Measurements from ENCODE around the gene NOX3.

Gene NOX3

DNA sequence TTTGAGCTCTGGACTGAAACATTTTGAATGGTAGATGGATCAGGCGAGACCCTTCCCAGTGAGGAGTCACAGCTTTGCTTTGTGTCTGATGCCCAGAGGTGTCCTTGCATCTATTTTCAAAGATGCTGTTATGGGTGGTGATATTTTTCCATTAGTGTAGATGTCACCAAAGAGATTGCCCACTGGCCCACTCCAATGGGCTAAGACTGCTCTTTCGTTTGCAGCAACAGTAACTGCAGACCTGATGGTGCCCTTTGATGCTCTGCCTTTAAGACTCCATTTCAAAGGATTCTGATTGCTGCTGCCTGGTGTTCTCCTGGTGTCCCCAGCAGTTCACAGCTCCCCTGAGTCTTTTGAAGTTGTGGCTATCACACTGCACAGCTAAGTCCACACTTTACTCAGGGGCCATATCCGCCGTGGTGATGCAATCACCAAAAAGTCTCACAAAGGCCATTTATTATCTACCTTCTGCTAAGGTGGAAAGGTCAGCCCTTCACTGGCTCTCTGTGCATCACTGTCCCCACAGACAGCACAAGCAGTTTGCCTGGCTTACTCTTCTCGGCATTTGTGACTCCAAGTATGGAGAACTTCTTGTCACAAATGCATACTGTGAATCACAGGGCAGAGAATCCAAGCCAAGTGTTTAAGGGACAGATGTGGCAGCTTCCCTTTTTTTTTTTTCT, 56.4 kb downstream of the NOX3 start:
- DNase-seq: no peak

DNA sequence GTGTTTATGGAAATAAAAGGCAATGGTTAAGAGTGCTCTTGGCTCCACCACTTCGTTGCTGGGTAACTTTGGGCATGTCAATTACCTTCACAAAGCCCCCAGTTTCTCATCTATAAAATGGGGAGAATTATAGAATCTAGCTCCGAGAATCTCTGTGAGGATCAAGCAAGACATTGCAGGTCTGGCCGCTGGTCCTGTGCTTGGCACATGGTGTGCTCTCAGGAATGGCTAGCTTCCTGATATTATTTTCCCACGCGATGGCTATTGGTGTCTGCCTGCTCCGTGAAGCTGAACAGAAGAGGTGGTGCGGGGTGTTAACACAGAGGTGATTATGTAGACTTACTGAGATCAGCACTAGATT, 57.0 kb downstream of the NOX3 start:
- no peak for DNase-seq

DNA sequence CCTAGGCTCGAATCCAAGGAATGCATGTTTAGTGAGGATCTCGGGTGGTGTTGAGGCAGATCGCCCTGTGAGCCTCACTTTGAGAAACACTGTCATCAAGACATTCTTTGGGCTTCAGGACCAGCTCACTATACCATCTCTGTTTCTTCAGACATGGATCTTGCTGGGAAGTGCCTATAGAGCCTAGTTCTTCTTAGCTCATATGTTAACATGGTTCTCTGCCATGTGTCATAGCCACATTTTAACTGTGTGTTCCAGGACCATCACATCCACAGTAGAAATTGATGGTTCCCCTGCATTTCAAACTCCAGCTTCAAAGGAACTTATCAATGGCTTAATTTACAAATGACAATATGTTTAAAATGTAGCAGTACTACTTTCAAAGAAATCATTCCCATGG, 57.4 kb downstream of the NOX3 start:
- no peak for DNase-seq

DNA sequence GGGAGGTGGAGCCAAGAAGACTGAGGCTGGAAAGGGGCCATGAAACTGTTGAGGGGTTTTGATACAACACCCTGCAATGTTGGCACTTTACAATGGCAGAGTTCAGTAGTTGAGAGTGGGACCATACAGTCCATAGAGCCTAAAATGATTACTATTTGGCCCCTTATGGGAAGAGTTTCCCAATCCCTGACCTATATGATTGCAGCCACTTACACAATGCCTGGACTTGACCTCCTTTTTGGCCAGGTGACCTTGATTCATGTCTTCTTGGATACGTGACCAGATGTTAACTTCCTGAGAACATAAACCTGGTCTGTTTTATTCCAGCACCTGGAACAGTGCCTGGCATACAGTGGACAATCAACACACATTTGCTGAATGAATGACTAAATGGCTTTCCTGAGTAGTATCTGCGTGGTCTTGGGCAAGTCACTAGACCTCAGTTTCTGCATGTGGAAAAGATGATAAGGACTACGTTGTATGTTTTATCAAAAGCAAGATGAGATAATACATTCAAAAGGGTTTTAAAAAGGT, 58.4 kb downstream of the NOX3 start:
- DNase-seq: no peak

DNA sequence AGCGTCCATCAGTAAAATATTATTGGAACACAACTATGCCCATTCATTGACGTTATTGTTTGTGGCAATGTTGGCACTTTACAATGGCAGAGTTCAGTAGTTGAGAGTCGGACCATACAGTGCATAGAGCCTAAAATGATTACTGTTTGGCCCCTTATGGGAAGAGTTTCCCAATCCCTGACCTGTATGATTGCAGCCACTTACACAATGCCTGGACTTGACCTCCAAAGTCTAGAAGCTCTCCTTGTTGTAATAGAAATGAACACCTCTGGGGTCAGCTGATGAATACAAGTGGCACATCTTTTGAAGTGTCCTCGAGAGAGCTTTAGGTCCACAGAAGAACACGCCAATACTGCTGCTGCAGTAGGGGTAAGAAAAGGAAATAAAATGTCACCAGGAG, 59.0 kb downstream of the NOX3 start:
- no peak for DNase-seq

DNA sequence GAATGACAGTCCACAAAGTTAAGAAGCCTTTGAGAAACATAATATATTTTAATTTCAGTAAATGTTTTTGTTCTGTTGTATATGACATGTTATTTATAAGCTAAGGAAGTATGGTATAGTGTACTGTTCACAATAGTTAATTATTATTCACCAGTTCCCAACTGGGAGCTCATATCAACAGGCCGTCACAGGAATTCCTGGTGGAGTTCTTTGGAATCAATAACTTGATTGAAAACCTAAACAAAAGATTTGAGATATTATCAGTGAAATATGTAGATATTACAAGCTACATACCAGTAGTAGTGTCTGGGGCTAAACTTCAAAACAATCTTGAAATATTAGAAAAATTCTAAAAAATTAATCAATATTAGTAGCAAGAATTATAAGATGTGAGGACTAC, 60.3 kb downstream of the NOX3 start:
- DNase-seq: no peak

DNA sequence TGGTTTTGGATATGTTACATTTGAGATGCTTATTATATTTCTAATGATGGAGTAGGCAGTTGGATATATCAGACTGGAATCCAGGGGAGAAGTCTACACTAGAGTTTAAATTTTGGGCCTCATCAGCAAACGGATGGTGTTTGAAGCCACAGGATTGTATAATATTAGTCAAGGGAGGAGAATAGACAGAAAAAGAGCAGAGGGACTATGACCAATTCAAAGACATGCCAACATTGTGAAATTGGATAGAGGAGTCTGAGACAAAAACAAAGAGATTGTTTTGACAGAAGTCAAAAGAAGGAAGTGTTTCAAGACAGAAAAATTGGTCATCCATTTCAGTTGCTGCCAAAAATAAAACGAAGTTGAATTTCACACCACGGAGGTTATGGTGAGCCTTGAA, 66.5 kb downstream of the NOX3 start:
- no peak for DNase-seq

DNA sequence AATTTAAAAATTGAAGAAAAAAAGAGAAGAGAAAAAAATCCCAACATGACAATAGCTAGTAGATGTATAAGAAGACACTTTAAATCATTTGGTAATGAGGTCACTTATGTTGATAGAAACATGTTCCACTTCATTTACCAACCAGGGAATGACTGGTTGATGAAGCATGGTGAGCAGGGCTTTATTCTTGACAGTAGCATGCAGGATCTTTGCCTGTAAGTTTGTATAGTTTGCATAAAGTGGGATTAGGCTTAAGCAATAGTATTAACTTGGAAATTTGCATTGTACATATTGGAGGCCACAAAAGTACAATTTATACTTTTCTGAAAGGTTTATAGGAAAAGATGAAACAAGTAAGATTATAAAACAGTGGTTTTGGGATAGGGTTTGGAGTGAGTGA, 67.0 kb downstream of the NOX3 start:
- DNase-seq: no peak

DNA sequence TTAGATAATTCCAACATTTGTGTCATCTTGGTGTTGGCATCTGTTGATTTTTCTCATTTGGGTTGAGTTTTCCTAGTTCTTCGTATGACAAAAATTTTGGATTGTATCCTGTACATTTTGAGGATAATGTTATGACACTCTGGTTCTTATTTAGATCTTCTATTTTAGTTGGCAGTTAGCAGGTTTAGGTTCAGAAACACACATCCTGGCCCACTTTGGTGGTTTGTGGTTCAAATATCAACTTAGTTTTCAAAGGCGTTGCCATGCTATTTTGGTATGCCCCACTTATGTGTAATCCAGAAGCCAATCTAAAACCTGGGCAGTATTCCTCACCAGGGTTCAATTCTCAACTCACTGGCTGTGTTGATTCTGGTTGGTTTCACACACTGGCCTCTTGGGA, 68.2 kb downstream of the NOX3 start:
- DNase-seq: no peak

DNA sequence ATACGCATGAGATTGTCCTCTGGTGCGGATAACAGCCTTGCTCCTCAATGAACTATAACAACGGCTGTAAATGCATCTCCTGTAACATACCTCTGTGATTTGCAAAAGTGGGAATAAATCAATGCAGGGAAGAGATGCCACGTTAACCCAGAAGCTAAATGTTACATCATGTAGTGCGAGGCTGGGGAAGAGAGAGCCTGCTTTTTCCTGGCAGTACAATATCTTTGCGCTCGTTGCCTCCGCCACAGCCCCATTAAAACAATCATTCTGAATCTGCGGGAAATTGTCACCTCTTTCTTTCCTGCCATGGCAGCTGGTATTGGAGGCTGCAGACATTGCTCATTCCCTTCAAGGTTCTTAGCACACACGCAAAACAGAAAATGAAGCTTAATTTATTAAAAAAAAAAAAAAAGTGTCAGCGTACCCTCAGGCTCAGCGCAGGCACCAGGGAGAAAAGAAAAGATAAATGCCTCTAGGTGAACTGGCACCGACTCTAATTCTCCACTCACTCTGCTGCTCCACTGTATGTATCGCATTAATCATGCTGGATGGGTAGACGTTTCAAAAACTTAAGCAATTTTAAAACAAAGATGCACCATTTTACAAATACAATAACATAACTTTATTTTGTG, 71.2 kb downstream of the NOX3 start:
- no peak for DNase-seq

DNA sequence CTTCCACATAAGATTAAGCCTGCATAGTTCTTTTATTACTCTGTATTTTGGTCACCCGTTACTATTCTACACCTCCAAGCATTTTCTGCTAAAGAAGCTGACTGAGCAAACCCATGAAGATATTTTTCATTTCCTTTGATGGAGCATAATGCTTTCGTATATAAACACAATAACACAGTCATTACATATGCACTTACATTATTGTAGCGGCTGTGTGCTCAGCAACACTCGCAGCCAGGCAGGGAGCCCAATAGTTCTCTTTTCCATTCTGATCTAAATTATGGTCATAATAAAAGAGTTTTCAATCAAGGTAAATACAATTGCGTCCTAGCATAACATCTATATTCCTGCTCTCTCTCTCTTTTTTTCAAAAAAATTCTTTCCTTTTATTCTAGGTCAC, 71.7 kb downstream of the NOX3 start:
- no peak for DNase-seq

DNA sequence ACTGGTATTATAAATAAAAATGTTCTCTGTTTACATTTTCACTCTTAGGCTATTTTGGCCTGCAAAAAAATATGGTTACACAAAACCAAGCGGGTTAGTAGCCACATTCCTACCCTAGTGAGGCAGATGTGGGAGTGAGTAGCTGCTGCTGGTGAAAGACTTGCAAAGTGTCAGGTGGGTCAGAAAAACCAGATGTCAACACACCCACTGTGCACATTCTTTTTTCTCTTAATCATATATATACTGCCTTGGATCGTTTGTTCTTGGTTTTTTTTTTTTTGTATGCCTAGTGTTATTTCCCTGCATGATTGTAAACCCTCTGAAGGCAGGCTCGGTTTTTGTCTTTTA, 73.3 kb downstream of the NOX3 start:
- DNase-seq: no peak

DNA sequence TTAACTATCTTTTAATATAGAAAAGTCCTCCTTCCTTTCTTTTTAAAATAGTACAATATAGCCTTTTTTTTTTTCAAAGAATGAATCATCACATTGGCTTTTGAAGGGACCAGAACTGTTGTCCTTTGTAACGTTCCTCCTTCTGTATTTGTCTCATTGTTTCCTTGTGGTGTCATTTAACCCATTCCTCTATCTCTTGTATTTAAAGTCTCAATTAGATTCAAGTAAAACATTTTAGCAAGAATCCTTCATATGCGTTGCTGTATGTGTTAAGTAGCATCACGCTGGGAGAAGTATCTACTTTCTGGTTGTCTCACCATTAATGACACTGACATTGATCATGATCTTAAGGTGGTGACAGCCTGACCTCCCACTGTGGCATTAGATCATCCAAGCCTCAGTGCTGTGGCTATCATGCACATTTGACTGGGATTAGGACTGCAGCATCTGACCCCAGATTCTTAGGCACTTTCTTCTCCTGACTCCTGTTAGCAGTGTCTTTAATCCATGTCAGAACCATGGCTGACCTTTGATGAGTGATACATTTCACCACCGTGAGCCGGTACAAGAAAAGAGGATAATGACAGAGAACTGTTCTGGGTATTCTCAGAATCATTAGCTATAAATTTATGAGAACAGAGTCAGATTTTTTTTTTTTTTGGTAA, 73.8 kb downstream of the NOX3 start:
- DNase-seq: no peak

DNA sequence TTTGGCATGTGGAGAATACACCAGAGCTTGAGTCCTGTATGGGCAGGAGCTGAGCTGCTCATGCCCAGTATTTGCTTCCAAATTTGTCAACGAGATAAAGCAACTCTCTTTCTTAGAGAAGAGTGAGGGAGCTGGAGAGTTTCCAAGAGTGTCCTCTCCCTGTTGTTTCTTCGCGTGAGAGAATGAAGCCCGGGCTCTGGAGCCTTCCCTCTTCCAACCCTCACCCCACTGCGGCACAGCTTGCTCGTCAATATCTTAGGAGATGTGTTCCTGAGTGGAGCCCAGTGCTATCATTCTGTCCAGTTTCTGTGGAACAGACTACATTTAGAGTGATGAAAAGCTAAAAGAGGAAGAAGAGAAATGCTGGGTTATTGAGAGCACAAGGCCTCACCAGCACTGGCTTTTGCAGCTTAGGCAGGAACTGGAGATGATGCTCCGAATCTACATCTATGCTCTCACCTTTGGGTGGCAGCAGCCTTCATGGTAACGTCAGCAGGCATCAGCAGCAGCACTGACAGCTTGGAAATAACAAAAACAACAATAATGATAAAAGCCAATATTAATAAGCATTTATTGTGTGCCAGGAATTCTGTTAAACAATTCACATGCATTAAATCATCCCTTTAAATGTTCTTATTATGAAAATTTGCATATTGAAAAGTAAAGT, 74.8 kb downstream of the NOX3 start:
- DNase-seq: no peak

DNA sequence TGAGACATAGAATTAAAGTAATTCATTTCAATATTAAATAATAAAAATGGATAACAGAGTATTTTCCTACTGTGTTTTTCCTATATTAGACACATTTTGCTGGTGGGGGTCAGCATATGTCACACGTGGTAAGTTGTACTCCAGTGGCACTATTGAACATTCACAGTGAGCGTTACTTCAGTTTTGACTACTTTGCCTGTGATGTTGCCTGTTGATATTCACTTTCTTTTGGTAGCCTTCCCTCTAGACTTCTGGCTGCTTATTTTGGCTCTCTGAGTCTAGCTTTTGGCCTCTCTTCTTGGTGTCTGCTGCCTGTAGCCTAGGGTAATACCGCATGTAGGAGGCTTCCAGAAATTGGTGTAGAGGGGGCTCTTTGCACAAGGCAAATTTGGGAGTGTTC, 76.9 kb downstream of the NOX3 start:
- DNase-seq: no peak

DNA sequence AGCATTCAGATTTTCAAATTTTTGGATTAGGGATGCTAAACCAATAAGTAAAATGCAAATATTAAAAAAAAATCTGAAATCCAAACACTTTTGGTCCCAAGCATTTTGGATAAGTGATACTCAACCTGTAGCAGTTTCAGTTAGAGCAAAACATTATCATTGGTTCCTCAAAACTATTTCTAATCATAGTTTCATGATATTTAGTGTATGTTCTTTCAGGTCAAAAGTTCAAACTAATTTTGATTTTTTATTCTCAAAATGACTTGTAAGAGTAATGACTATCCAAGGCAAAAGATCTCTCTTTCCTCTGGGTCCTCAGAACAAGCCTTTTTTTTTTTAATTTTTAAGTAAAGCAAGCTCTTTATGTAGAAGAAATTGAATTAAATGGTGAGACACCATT, 77.4 kb downstream of the NOX3 start:
- no peak for DNase-seq

DNA sequence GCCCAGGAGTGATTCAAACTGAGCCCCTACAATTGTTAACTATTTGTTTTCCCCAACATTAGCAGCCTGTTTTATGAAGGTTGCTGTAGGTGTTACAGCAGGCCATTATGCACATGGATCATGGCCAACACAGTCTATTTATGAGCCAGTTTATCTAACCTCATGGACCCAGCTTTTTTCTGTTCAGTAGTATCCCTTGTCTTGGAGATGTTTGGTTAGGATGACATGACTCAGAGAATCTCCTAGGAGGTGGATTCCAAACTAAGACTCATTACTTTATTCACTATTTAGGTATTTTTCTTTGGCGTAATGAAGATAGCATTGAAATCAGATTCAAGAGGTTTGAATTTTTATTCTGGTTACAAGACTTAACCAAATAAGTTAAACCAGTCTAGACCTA, 78.6 kb downstream of the NOX3 start:
- DNase-seq: no peak

DNA sequence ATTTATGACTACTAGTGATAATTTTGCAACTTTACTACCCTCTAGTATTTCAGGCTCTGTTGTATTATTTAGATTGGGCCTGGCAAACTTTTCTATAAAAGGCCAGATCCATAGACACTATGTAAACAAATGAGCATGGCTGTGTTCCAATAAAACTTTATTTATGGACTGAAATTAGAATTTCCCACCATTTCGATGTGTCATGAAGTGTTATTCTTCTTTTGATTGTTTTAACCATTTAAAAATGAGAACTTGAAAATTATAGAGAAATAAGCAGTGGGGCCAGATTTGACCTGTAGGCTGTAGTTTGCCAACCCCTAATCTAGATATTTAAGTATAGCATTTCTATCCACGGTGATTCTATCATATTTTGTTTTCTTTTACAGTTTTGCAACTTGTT, 79.8 kb downstream of the NOX3 start:
- no peak for DNase-seq

DNA sequence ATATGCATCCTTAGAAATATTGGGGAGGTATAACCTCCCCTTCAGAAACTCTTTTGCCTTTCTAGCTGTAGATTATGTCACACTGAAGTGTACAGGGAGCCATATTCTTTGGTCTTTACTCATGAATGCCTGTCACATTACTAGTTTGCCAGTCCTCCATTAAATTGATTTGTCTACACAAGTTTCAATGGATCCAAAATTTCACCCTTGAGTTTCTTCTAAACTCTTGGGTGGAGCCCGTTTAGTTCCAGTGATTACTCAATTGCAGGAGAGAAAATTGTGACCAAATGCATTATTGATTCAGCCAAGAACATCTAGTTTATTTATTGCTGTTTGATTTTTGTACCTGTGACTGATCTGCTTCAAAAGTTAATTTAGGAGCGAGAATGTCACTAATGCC, 81.0 kb downstream of the NOX3 start:
- DNase-seq: no peak

DNA sequence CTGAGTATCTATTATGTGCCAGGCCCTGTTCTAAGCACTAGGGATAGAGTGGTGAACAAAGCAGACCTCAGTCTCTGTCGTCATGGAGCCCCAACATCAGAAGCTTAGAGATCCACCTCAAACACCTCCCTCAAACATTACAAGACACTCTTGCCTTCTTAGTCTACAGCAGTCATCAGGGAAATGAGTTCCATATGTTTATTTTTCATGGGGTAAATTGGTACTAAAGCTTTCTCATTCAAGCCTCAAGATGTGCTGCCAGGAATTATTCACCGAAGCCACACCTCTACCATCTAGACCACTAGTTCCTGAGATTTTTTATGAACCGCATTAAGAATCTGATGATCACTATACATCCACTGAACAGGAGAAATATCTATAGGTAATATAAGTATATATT, 82.4 kb downstream of the NOX3 start:
- no peak for DNase-seq

DNA sequence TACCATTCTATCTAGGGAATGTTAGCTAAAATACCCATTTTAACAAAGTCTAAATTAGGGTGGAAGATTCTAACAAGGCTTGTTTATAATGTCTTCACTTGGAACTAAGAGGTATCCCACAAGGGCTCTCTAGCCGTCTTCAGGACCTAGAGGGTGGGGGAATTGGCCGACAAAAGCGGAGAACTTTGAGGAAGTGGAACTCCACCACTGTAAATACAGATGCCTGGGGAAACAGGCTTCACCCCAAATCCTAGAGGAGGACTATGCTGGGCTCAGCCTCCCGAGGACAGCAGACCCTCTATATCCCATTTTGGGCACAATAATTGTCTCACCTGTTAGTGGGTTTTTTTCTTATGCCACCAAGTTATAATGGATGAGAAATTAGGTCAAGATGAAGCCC, 83.4 kb downstream of the NOX3 start:
- no peak for DNase-seq

DNA sequence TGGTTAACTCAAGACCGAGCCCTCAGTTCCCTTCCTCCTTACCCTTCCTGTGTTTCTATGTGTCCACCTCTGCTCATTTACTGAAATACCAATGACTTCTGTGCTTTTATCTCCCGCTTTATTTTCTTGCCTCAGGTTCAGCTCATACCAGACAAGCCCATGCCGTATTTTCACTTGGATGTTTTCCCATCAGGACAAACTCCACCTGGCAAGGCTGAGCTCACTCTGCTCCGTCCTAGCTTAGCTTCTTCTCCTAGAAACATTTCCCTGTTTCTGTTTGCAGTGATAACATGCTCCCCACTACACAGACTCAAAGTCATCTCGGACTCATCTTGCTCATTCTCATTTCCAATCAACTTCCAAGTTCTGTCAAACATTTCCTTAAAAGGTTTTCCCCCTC, 84.4 kb downstream of the NOX3 start:
- no peak for DNase-seq

DNA sequence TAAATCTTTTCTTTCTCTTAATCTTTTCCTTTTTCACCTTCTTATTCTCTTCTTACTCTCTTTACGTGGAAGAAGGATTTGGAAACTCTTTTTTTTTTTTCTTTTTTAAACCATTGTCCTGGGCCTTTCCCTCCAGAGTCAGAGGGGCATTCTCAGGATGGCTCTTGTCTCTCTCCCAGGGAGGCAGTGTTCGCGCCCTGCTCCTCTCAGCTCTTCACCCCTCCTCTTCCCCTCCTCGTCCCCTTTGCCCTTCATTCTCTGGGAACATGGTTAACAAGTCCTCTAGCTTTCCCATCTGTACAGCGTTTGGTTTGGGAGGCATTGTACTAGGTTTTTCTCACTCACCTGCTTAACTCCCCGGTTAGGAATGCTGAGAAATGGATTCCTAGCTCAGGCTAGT, 89.3 kb downstream of the NOX3 start:
- DNase-seq: no peak

DNA sequence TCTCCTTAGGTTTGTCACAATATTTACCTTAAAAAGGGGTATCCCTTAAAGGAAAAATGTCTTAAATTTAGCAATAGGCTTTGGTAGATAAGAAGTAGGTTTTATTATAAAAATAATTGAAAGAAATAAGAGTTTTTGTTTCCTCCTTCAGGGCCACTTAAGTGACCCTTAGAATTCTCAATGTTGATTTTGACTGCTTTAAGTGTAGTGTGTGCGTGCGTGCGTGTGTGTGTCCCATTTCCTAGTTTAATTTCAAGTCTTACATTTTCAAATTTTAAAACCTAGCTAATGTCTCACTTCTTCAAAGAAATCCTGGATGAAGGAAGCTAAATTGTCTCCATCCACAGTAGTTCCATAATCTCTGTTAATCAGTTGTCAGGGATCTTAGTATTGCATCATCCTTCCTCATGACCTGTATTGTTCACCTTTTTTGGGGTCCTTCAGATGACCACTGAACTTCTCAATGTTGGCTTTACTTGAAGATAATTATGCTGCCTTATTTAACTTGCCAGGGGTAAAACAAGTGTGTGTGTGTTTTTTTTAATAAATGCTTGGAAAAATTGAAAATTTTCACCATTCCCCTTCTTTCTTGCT, 90.7 kb downstream of the NOX3 start:
- DNase-seq: no peak
